HEK293 (cell line): ENCODE results near the gene CASKIN1.

ENCODE experiments used
- CTCF ChIP-seq: fragments of 450-650 bp; formaldehyde crosslinking; IDR thresholded peaks from 2 replicates; pipeline ENCODE4 v1.5.1; 2016; ENCODE audit warnings: missing biosample characterization, missing genetic modification characterization
- KLF10 ChIP-seq: fragments of 450-650 bp; IDR thresholded peaks from 2 replicates; pipeline ENCODE4 v1.5.1; 2018; ENCODE audit warnings: missing biosample characterization, mild to moderate bottlenecking, missing genetic modification characterization
- KLF9 ChIP-seq: fragments of 450-650 bp; formaldehyde crosslinking; IDR thresholded peaks from 2 replicates; pipeline ENCODE4 v1.5.1; 2016; ENCODE audit warnings: missing biosample characterization, missing genetic modification characterization, low read depth
- OVOL3 ChIP-seq: fragments of 450-650 bp; formaldehyde crosslinking; IDR thresholded peaks from 2 replicates; pipeline ENCODE4 v1.5.1; 2016; ENCODE audit warnings: missing biosample characterization, missing genetic modification characterization
- PATZ1 ChIP-seq: fragments of 450-650 bp; formaldehyde crosslinking; IDR thresholded peaks from 2 replicates; pipeline ENCODE4 v1.5.1; 2016; ENCODE audit warnings: missing biosample characterization, missing genetic modification characterization
- PRDM1 ChIP-seq: fragments of 450-650 bp; formaldehyde crosslinking; IDR thresholded peaks from 2 replicates; pipeline ENCODE4; 2016; ENCODE audit warnings: missing biosample characterization, missing genetic modification characterization
- SALL2 ChIP-seq: fragments of 450-650 bp; formaldehyde crosslinking; IDR thresholded peaks from 2 replicates; pipeline ENCODE4 v1.5.0; 2017; ENCODE audit warnings: missing biosample characterization, mild to moderate bottlenecking, missing genetic modification characterization, borderline replicate concordance
- TSHZ1 ChIP-seq: fragments of 450-650 bp; formaldehyde crosslinking; IDR thresholded peaks from 2 replicates; pipeline ENCODE4 v1.5.1; 2016; ENCODE audit warnings: missing biosample characterization, missing genetic modification characterization, borderline replicate concordance
- ZBTB48 ChIP-seq: fragments of 450-650 bp; formaldehyde crosslinking; IDR thresholded peaks from 2 replicates; pipeline ENCODE4 v1.5.1; 2016; ENCODE audit warnings: missing biosample characterization, missing genetic modification characterization
- ZFP41 ChIP-seq: fragments of 450-650 bp; formaldehyde crosslinking; IDR thresholded peaks from 2 replicates; pipeline ENCODE4 v1.5.1; 2016; ENCODE audit warnings: missing biosample characterization, missing genetic modification characterization, borderline replicate concordance
- ZNF148 ChIP-seq: fragments of 450-650 bp; formaldehyde crosslinking; IDR thresholded peaks from 2 replicates; pipeline ENCODE4 v1.5.0; 2017; ENCODE audit warnings: missing biosample characterization, missing genetic modification characterization, borderline replicate concordance
- ZNF157 ChIP-seq: fragments of 450-650 bp; formaldehyde crosslinking; IDR thresholded peaks from 2 replicates; pipeline ENCODE4 v1.5.1; 2016; ENCODE audit warnings: missing biosample characterization, missing genetic modification characterization
- ZNF211 ChIP-seq: fragments of 450-650 bp; formaldehyde crosslinking; IDR thresholded peaks from 2 replicates; pipeline ENCODE4 v1.5.1; 2016; ENCODE audit warnings: low read depth, missing biosample characterization, missing genetic modification characterization
- ZNF239 ChIP-seq: fragments of 450-650 bp; formaldehyde crosslinking; IDR thresholded peaks from 2 replicates; pipeline ENCODE4 v1.5.1; 2016; ENCODE audit warnings: missing biosample characterization, missing genetic modification characterization
- ZNF280C ChIP-seq: fragments of 450-650 bp; formaldehyde crosslinking; IDR thresholded peaks from 2 replicates; pipeline ENCODE4 v1.5.1; 2016; ENCODE audit warnings: missing biosample characterization, missing genetic modification characterization
- ZNF292 ChIP-seq: fragments of 450-650 bp; formaldehyde crosslinking; IDR thresholded peaks from 2 replicates; pipeline ENCODE4 v1.5.1; 2016; ENCODE audit warnings: low read depth, missing biosample characterization, missing genetic modification characterization, borderline replicate concordance
- ZNF391 ChIP-seq: fragments of 450-650 bp; formaldehyde crosslinking; IDR thresholded peaks from 2 replicates; pipeline ENCODE4 v1.5.1; 2016; ENCODE audit warnings: low read depth, missing biosample characterization, missing genetic modification characterization, borderline replicate concordance
- ZNF426 ChIP-seq: fragments of 450-650 bp; formaldehyde crosslinking; IDR thresholded peaks from 2 replicates; pipeline ENCODE4 v1.5.1; 2017; ENCODE audit warnings: missing biosample characterization, missing genetic modification characterization, mild to moderate bottlenecking, inconsistent platforms, moderate library complexity
- ZNF600 ChIP-seq: fragments of 450-650 bp; formaldehyde crosslinking; IDR thresholded peaks from 2 replicates; pipeline ENCODE4 v1.5.1; 2016; ENCODE audit warnings: missing biosample characterization, missing genetic modification characterization
- ZNF610 ChIP-seq: fragments of 450-650 bp; formaldehyde crosslinking; IDR thresholded peaks from 2 replicates; pipeline ENCODE4 v1.5.1; 2016; ENCODE audit warnings: missing biosample characterization, missing genetic modification characterization, borderline replicate concordance
- ZNF664 ChIP-seq: fragments of 450-650 bp; formaldehyde crosslinking; IDR thresholded peaks from 2 replicates; pipeline ENCODE4 v1.5.1; 2016; ENCODE audit warnings: missing biosample characterization, missing genetic modification characterization
- ZNF704 ChIP-seq: fragments of 450-650 bp; formaldehyde crosslinking; IDR thresholded peaks from 2 replicates; pipeline ENCODE4 v1.5.1; 2016; ENCODE audit warnings: missing biosample characterization, missing genetic modification characterization
- ZSCAN18 ChIP-seq: fragments of 450-650 bp; formaldehyde crosslinking; IDR thresholded peaks from 2 replicates; pipeline ENCODE4 v1.5.1; 2016; ENCODE audit warnings: missing biosample characterization, missing genetic modification characterization

The CASKIN1 gene

GRCh38 chr16:2205104-2205966 is 8.9 kb upstream of the CASKIN1 start, which contains the start of gene MLST8 (continued):
- no peak for TF ChIP-seq ZNF280C (tag by site-specific recombination)
- no peak for TF ChIP-seq ZFP41 (tag by site-specific recombination)
- peak; percentile 97 for TF ChIP-seq PATZ1 (tag by site-specific recombination)
- no peak for TF ChIP-seq PRDM1 (tag by site-specific recombination)
- peak; percentile 18; the same call in 1 of the 2 replicates for TF ChIP-seq ZNF239 (tag by site-specific recombination)
- no peak for TF ChIP-seq ZNF157 (tag by site-specific recombination)
- no peak; the same call in 1 of the 2 replicates for TF ChIP-seq SALL2 (tag by site-specific recombination)
- no peak for TF ChIP-seq ZNF148 (tag by site-specific recombination)
- TF ChIP-seq OVOL3 (tag by site-specific recombination): peak; percentile 52; the same call in 1 of the 2 replicates
- TF ChIP-seq ZNF704 (tag by site-specific recombination): no peak
- no peak for TF ChIP-seq KLF9 (tag by site-specific recombination)
- TF ChIP-seq ZNF426 (tag by site-specific recombination): no peak
- no peak for TF ChIP-seq ZNF211
- TF ChIP-seq ZBTB48 (tag by site-specific recombination): no peak
- no peak for TF ChIP-seq ZNF664 (tag by site-specific recombination)
- TF ChIP-seq ZNF292 (tag by site-specific recombination): no peak
- peak; percentile 27; the same call in 1 of the 2 replicates for TF ChIP-seq ZNF391 (tag by site-specific recombination)
- no peak for TF ChIP-seq KLF10 (tag by site-specific recombination)
- TF ChIP-seq CTCF (tag by site-specific recombination): no peak; the same call in 1 of the 2 replicates
- peak; percentile 93 for TF ChIP-seq ZNF600 (tag by site-specific recombination)
- no peak for TF ChIP-seq ZSCAN18 (tag by site-specific recombination)
- no peak for TF ChIP-seq TSHZ1 (tag by site-specific recombination)
- no peak for TF ChIP-seq ZNF610 (tag by site-specific recombination)
